Stimulated activated CD8-positive, alpha-beta memory T cell treated with anti-CD3 and anti-CD28 coated beads, Interleukin-12 subunit alpha, Interleukin-12 subunit beta, amount 100 ng/mL, for 4 hours (primary cell): ENCODE measurements around the gene PTPN7.
A peak's percentile ranks its signal among the peaks of the same experiment; 100 is the strongest.
"Not testable (repeated sequence)": the region's sequence is repeated elsewhere in the genome, so short reads cannot be mapped to it uniquely, and the experiment has no call there.

ENCODE experiments used
- DNase-seq: peaks from one replicate; pipeline ENCODE4 v3.0.0-alpha.2; 2020; ENCODE audit warnings: low read depth

The PTPN7 gene

GRCh38 chr1:202160377-202160940 lies at the start of gene PTPN7:
PTPN7 (minus strand) TSS chr1:202160602; CDS start chr1:202159402, 1,200 bp downstream.
- DNase-seq = peak; percentile 77

DNA sequence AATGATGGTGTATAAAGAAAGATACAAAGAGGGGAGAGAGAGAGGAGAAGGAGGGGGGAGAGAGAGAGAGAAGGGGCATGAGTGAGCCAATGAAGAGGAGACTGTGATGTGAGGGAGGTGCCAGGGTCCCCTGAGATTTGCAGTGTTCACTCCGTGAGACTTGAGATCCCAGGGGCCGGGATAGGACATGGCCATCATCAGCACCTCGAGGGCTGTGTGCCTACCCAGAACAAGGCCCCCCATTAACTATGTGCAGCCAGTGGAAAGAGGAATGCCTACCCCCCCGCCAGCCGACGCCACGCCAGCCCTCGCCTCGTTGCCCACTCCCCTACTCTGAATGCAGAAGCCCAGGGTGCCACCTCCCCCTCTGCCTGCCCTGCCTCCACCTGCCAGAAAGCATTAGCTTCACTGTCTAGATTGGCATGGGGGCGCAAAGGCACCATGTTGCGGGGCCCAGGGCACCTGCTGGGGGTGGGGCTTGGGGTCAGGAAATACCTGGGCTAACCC lies 48.0 kb upstream of the PTPN7 start:
- no peak for DNase-seq

DNA sequence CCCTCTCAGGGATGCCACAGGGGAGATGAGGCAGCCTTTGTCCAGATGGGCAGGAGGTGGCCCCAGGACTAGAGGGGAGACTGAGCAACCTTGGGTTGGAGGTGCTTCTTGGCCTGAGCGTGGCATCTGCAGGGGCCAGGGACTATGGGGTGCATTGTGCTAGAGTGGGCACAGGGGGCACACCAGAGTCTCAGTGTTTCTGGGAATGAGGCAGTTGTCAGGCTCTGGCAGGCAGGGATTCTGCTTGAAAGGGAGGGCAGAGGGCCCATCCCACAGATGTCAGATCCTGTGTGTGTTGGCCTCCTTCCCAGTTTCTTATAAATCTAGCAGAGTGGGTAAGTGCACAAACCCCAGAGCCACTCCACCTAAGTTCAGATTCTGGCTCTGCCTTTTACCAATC lies 46.9 kb upstream of the PTPN7 start:
- no peak for DNase-seq

DNA sequence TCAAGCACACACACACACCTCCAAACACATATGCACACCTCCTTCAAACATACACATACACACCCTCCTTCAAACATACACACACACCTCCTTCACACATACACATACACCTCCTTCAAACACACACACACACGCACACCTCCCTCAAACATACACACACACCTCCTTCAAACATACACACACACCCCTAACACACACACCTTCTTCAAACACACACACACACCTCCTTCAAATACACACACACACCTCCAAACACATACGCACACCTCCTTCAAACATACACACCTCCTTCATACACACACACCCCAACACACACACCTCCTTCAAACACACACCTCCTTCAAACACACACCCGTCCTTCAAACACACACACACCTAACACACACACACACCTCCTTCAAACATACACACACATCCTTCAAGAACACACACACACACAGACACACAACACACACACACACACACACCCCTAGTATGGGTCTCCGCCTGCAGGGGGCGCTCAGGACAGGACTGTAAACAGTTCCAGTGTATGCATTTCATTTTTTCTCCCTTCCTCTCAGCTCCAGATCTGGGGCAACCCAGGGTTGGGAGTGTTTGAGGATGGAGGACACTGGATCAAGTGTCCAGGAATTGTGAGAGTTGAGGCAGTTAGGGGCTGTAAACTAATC lies 45.3 kb upstream of the PTPN7 start:
- no peak for DNase-seq

- DNase-seq = no peak
These were observed 43.7 kb upstream of the PTPN7 start for GRCh38 chr1:202204065-202204464.

- DNase-seq = peak; percentile 12
These were observed 43.0 kb upstream of the PTPN7 start for GRCh38 chr1:202203238-202204039.

GRCh38 chr1:202202500-202203168 lies 42.2 kb upstream of the PTPN7 start:
- DNase-seq = no peak

GRCh38 chr1:202201971-202202370 lies 41.6 kb upstream of the PTPN7 start:
- no peak for DNase-seq

DNA sequence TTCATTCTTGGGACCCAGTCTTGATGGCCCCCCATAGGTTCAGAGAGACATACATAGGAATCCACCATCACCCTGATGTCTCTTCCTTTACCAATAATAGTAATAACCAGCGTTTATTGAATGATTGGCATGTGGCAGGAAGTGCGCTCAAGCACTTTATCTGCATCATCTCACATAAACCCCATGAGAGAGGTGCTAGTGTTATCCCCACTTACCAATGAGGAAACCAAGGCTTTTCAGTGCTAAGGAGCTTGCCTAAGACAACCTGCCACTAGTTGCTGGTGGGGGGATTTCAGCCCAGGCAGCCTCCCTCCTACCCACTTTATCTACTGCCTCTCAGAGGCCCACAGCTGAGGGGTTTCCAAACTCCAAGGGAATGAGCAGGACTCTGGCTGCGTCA lies 40.9 kb upstream of the PTPN7 start:
- no peak for DNase-seq

DNA sequence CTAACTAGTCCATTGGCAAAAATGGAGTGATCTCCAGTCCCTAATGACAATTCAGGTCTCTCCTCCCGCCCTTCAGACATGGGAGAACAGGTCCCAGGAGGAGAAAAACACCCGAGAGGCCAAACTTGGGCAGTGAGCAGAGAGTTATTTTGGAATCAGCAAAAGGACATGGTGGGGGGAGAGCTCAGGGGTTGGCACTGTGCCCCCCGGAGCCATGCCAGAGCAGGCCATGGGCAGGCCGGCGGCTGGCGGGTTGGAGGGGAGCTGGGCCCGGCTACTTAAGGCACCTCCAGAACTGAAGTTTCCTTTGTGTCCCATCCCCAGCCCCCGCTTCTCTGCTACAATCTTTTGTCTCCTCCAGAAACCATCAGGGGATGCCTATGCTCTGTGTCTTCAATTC lies 40.3 kb upstream of the PTPN7 start:
- DNase-seq = no peak

DNA sequence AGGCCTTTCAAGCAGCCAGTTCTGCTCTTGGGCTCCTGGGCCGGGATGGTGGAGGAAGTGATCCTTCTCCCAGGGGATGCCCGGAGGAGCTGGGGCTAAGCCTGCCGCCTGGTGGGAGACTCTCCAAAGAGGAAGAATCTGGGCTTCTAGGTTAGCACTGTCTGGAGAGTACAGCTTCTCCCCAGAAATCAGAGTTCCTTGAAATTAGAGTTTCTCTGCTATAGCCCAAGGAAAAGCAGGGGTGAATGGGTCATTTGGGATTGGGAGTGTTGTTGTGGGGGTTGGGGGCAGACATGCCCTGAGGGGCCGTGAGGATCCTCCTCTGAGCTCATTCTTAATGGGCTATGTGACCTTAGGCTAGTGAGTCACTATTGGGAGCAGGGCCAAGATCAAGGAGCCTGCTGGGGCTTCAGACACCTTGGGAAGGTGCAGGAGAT lies 39.7 kb upstream of the PTPN7 start:
- no peak for DNase-seq

GRCh38 chr1:202199040-202199889 lies 38.9 kb upstream of the PTPN7 start:
- DNase-seq = no peak

- no peak for DNase-seq
These were observed 37.9 kb upstream of the PTPN7 start for GRCh38 chr1:202198366-202198724.

DNA sequence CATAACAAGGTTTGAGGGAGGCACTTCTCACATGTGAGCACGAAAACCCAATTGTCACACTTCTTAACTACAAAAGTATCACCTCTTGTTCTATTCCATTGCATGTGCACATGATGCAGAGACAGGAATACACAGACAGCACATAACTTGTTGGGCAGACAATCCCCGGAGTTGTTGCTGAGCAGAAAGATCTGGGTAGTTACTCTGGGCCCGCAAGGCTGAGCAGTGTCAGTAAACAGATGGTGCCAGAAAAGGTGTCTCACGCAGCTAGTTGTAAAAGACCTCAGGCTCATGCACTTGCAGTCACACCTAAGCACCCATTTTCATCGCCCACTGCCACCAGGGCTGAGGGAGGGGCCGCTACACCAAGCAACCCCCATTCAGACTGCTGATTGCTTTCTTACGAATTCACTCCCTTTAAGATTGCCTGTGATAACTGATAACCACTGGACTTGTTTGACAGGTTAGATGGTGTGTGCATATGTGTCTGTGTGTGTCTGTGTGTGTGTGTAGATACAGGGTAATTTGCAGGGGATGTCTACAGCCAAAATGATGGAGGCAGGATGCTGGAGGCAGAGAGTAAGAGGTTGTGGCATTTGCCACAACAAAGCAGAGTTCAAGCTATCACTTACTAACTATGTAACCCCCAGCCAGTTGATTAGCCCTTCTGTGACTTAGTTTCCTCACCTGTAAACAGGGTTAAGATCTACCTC lies 37.4 kb upstream of the PTPN7 start:
- peak; percentile 21 for DNase-seq

DNA sequence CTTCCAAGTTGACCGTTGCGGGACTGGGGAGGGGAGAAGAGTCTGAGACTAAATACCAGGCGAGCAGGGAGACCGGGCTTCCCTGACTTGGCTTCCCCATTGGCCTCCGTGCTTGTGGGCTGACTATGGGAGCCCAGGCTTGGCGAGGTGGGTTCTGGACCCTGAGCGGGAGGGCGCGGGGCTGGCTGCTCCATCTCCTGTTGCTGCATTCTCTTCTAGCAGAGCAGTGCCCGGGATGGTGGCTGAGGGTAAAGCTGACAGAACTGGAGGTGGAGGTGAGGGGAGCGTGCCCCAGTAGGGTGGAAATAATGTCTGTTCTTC lies 33.9 kb upstream of the PTPN7 start:
- DNase-seq = no peak

GRCh38 chr1:202193614-202194327 lies 33.4 kb upstream of the PTPN7 start, which contains the start of gene LGR6:
LGR6 (plus strand) TSS chr1:202193799; CDS start chr1:202193990, 191 bp downstream.
- DNase-seq = no peak

DNA sequence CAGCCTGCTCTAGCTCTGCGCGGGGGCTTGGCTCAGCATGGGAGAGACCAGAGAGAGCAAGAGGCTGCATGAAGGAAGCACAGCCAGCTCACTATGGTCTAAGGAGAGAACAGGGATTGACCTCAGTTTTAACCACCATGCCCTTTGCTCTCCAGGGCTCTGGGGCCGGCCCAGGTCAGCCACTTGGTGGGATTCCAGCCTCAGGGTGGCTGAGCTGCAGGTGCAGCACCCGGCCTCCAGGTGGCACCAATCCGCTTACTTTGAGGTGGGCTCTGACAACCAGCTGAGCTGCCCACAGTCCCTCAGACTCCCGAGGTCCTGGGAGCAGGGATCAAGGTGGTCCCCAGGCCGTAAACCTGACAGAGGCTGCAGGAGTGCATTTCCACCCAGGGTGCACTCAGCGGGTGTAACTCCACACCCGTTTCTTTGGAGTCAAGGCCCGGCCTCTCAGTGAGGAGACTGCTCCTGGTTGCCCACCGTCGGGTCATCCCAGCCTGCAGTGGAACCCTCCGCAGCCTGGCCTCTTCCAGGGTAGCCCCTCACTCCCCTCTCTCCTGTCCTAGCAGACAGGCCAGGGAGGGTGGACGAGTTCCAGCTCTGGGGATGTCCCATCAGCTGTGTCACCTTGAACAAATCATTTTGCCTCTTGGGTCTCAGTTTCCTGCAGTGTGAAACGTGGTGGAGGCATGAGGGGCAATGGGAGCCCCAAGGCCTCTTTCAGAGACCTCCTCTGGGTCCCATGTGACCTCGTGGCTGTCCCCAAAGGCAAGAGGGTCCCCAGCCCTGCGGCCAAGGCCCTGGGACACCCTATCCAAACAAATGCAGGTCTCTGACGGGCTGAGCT lies 32.6 kb upstream of the PTPN7 start:
- DNase-seq = peak; percentile 31

- DNase-seq = not testable (repeated sequence)
These were observed 31.0 kb upstream of the PTPN7 start for GRCh38 chr1:202191391-202191790.
